Tracheal epithelial cell (primary cell): ENCODE data around the gene C9orf152. TPM values are rescaled to one million over a fixed set of nuclear protein-coding genes. Genes with fewer than 3 reads are reported as not detected.

Experiments used
- total RNA-seq: library from RNA; depleted of rRNA; stranded (reverse); fragments of >200 nt; gene quantifications from 2 replicates; pipeline ENCODE4 v1.2.1, GENCODE V29; 2014

C9orf152 gene, protein sequence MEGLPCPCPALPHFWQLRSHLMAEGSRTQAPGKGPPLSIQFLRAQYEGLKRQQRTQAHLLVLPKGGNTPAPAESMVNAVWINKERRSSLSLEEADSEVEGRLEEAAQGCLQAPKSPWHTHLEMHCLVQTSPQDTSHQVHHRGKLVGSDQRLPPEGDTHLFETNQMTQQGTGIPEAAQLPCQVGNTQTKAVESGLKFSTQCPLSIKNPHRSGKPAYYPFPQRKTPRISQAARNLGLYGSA
- total RNA-seq, result under 0.01 TPM in 1 of 2 replicates, not detected in the other

DNA sequence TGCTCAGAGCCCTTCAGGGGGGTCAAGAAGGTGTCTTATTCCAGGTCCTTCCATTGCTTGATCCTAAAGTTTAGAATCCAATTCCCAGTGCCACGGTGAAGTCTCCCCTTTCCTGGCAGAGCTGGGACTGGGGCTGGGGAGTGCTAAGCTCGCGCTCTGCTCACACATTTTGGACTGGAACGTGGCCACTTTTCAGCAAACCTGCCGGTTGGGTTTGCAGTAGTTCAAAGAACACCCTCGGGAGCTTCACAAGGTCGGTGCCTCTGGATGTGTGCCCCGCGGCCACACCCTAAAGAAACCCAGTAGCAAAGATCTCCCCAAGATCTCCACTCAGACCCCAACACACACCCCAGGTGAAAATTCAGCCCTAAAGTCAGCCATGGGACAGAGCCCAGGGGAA is at the start of gene C9orf152:
TSS of gene C9orf152 (minus strand) at position 129 of the 400 bp plus-strand sequence. CDS start 580 bp downstream, outside the sequence.

DNA sequence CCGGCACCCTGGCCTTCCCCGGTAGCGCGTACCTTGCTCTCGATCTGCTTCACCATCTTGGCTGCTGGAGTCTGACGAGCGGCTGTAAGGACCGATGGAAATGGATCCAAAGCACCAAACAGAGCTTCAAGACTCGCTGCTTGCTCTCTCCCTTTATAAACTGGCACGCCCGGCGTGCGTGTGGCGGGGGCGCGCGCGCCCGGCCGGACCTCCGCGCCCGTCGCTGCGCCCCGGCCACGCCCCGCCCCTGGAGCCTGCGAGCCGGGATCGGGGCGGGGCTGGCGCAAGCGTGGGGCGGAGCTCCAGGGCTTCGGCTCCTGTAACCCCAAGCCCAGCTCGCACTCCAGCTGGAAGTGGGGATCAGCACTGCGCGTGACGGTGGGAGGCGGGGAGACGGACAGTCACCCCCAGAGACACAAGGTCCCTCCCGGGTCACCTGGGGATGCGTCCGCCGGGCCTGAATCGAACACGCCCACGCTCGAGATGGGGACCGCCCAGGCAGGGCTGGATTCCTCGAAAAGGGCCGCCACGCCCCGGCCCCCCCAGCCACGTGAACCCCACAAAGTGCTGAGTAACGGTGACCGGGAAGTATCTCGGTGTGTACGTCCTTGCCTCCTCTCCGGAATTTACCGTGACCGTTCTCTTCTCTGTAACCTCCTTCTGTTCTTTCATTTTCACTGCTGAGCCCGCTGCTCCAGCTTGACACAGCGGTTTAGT is 48.6 kb upstream of the C9orf152 start, which contains the start of gene TXN:
TSS of gene TXN (minus strand) at position 128 of the 717 bp plus-strand sequence. CDS start at position 56, 72 bp downstream.

Other genes starting within 250 kb of the C9orf152 start
- gene TXN, start 48.3 kb upstream of the C9orf152 start, total RNA-seq, result 345 and 379 TPM in 2 replicates
- not detected in 2 replicates for gene TXNDC8, start 129.7 kb upstream of the C9orf152 start, total RNA-seq